IPS-NIHi7 (cell line): ENCODE measurements around the gene SMAP2.

Source experiments
- DNase-seq: peaks from one replicate; pipeline ENCODE4 v3.0.0; 2012; ENCODE audit warnings: mixed read lengths; ENCODE audit errors: extremely low spot score

SMAP2 gene

DNA sequence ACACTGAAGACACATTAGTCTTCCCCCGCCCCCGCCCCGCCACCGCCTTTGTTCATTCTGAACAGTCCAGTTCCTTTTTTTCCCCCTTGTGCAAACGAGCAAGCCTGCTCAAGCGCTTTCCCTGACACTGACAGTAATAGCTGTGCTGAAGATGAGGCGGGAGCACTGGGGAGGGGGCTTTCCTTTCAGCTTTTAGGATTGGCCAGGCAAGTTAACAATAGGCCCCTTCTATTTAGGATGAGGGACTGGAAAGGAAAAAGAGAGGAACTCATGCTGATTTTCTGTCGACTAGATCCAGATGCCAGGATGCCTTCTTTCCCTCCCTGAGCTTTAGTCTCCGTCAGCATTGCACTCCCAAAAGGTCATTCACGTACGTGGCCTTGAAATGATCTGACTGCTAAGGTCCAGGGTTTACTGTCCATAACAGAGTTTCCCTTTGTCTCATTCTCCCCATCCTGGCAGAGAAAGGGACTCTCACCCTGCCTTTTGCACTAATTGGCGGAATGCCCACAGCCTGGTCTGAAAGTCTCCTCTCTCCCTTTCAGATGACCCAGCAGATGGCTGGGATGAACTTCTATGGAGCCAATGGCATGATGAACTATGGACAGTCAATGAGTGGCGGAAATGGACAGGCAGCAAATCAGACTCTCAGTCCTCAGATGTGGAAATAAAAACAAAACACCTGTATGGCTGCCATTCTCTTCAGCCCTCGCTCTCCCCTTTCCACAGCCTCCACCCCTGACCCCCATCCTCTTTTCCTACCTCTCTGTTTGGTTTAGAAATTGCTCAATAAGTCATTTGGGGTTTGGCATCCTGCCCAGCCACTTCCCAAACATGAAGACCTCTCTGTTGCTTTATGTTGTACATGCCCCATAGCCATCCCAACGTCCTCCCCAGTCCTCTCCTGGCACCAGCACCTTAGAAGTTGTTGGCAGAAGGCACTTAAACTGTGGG lies 48.2 kb downstream of the SMAP2 start:
- DNase-seq, result no peak

DNA sequence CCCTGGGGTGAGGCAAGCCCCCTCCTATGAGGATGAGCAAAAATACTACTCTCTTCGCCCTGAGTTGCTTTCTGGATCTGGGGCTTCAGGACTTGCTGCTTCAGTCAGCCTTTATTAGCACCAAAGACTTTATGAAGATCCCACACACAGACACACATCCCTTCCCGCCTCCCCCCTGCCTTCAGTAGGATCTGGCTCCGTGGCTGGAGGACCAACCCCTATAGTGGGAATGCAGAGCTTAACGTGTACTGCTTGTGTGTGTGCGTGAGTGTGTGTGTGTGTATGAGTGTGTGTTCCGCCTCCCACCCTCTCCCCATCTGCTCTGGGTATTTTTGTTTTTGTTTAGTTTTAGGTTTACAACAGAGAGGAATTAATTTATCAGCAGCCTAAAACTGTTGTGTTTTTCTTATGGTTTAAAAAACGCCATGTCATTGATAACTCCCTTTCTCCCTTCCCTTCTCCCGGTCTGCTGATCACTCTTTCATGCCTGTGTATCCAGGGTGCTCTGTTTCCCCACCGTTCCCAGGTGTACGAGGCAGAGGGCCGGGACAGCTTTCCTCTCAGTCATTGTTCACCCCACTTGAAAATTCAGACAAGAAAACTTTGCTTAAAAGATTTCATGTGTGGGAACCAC lies 49.2 kb downstream of the SMAP2 start:
- DNase-seq, result no peak

DNA sequence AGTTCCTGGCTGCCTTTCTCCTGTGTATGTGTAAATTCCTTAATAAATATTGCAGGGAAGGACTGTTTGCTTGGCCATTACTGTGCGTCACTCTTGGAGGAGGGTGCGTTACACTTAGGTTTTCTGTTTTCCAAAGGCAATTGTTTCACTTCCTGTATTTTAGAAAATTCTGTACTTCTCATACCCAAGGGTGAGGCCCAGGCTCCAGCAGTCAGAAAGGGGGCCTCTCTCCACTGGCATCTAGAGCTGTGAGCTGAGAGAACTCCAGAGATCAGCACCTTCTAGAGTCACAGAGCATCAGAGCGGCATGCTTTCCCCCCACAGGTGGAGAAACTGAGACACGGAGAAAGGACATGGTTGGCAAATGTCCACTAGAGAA lies 49.7 kb downstream of the SMAP2 start:
- DNase-seq, result no peak

DNA sequence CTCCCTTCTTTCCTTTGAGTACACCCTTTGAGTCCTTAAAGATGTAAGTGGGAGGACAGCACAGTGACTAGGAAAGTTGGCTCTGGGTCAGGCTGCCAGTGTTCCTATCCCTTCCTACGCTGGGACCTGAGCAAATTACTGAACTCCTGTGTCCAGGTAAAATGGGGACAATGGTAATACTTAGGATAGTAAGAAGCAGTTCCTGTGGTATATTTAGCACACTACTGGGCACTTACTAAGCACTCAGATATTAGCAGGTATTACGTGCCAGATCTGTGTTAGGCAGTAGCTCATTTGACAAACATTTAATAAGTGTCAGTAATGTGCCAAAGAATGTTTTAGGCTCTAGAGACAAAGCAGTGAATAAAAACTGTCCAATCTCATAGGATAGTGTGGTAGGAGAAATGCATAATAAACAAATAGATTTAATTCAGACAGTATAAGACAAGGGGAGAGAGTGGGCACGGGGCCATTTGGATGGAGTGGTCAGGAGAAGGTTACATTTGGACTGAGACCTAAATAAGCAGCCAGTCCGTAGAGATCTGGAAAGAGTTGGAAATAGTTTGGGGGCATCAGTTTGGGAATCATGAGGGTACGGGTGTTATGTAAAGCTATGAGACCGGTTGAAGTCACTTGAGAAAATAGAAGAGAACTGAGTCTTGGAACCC lies 50.6 kb downstream of the SMAP2 start:
- DNase-seq, result no peak

DNA sequence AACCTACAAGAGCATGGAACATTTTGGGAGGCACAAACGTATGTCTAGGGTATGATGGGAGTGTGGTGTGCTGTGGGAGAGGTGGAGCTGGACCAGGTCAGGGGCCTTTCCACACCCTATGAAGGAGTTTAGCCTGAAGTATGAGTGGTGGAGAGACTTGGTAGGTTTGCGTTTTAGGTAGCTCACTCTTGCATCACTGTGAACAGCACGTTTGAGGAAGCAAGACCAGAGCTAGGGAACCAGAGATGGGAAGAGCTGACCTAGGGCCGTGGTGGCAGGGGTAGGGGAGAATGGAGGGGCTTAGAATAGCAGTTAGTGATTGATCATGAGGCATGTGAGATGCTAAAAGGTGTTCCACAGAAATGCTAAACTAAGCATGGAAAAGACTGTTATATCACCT lies 51.7 kb downstream of the SMAP2 start:
- no peak for DNase-seq

DNA sequence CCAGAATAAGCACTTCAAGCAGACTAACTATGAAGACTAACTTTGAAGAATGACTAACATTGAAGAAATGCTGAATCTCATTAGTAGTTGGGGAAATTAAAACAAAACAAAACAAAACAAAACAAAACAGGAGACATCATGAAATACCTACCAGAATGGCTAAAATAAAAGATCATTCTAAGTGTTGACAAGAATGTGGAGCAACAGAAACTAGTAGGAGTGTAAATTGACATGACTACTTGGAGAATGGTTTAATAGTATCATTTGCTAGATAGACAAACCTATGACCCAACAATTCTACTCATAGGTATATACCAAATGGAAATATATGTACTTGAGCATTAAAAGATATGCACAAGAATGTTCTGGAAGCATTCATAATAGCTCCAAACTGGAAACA lies 57.9 kb downstream of the SMAP2 start:
- no peak for DNase-seq

DNA sequence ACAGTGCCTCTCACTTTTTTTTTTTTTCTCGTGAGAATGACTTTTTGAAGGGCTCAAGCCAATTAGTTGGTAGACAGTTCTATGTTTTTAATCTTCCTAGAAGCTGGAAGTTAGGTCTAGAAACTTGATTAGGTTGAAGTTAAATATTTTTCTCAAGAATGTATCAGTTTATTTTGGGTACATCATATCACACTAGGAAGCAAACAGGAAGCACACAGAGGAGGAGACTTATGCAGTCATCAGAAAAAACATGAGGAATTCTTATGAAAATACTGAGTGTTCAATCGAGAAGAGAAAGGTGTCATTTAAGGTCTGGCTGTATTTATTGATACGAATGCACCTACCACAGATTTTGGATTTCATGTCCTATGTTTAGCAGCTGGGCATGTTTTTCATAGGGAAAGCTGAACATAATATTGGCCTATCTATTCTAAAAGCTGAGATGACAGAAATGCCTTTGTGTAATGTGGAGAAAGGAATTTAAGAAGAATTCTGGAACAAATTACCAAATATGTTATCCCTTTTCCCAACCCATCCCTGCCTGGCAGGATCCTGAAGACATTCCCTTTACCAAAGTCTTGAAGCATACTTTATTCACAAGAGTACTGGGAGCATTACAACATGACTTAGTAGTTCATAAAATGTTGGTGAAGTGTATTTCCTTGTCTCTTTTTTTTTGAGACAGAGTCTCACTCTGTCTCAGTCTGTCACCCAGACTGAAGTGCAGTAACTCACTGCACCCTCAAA lies 59.3 kb downstream of the SMAP2 start:
- no peak for DNase-seq

DNA sequence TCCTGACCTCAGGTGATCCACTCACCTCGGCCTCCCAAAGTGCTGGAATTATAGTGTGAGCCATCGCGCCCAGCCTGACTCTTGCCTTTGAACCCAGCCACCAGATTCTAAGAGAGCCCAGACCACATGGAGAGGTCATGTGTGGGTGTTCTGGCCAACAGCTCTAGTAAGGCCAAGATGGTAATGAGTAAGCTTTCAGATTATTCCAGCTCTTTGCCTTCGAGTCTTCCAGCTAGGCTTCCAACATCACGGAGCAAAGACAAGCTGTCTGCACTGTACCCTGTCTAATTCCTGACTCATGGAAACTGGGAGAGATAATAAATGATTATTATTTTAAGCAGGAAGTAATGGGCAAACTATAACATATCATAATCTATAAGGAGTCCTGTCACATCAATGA lies 61.9 kb downstream of the SMAP2 start:
- DNase-seq, result no peak

DNA sequence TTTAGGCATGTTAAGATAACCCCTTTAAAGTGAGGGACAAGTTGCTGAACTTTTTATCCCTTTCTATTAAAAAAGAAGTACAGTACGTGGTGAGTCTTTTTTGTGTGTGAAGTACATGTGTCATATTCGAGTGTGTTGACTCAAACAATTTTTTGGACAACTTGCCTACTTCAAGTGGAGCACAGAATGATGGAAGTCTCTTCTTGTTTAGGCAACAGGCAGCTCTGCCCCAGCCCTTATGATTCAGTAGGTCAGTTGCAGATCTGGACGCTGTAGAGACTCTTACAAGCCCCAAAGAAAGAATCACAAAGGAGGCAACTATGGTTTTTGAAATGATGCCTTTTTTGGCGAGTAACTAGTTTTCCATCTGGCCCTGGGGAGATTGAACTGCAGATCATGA lies 62.3 kb downstream of the SMAP2 start:
- DNase-seq, result no peak

DNA sequence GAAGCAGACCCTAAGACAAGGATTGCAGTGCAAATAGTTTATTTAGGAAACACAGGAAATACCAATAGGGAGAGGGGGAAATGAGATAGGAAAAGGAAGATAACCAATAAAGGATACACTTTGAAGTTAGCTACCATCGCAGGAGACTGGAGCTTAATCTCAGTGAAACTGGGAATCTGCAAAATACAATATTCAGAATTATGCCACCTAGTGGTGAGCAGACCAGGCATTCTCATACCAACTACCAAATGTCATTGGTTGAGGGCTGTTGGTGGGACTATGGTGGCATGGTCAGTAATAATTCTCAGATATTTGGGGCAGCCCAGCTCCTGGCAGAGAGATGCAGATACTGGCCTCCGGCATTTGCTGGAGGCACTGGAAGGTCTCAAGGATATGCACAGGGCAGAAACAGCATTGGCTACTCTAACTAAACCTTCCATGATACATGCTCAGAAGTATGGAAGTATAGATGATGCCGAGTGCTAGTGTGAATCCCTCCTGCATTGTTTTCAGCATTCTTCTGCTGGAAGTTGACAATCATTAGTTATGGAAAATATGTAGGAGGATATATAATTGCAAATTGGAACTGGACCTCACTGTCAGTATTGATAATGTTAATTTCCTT lies 65.0 kb downstream of the SMAP2 start:
- DNase-seq, result peak; percentile 70

DNA sequence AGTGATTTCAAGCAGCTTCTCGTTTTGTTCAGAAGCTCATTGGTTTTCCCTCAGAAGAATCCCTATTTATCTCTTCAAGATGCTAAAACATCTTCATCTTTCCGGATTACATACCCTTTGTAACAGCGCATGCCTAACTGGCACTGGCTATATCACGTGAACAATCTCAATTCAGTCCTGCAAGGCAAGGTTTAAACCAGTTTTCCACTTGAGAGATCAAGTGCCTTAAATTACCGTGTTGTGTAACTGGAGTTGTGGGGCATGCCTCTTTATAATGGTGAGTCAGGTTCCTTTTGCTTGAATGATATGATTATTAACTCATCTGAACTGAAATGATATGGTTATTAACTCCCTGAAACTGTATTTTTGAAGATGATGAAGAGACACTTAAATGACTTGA lies 65.7 kb downstream of the SMAP2 start:
- DNase-seq, result no peak

DNA sequence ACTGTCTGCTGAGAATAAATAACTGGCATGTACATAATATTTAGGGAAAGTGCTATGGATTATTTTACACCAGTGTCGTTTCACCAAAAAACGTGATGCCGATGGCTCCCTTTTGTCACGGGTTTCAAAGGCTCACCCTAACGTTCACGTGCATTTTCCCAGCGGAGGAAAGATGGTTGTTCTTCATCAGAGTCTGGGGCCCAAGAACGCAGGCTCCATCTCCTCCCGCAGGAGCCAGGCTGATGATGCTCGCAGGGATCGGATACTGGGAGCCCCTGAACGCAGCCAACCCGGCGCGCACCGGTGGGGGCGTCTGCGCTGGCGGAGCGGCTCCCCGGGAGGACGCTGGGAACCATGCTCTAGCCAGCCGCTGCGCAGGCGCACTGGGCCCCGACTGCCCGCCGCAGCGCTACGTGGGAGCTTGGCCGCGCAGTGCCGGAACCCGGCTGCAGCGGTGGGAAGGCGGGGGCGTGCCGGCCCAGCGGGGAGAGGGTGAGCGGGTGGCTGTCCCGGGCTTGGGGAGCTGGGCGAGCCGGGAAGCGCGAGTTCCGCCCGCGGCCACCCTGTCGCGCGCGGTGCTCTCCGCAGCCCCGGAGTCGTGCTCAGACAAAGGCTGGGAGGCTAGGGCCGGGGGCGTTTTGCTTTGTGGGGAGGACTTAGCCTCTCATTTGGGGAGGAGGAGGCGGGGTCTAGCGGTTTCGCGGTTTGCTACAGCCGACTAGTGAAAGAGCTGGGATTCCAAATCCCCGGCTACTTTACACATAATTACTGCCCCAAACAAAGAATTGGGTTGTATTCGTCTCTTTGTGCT lies 76.4 kb downstream of the SMAP2 start, which contains the start of gene ZFP69B:
Gene ZFP69B, plus strand, starts transcription at position 793 of the 811 bp plus-strand sequence. CDS start 486 bp downstream, outside the sequence.
- peak; percentile 99 for DNase-seq

DNA sequence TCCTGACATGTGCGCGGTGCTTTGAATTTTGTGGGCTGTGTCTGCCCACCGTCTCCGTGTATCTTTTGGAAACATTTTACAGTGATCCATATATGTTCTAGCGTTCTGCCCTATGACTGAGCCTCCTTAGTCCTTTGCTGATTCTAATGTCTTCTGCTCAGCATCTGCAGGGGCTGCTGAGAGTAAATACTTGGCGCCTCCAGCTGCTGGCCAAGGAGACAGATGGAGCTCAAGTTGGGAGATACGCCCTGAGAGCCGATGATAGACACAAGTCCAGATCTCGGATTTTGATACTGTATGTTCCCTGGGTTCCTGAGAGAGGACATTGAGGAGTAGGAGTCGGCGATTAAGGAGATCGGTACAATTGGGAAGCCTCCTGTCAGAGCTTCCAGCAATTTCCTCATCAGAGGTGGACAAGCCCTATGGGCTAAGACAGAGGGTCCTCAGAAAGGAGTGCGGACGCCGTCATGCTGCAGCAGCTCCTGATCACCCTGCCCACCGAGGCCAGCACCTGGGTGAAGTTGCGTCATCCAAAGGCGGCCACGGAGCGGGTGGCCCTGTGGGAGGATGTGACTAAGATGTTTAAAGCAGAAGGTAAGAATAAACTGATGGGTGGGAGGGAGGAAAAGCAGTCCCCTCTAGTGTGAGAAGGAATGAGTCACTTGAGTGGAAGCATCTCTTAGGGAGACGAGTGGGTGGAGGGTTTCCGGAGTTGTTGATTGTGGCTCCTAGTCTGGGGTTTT lies 77.1 kb downstream of the SMAP2 start:
- peak; percentile 39 for DNase-seq

DNA sequence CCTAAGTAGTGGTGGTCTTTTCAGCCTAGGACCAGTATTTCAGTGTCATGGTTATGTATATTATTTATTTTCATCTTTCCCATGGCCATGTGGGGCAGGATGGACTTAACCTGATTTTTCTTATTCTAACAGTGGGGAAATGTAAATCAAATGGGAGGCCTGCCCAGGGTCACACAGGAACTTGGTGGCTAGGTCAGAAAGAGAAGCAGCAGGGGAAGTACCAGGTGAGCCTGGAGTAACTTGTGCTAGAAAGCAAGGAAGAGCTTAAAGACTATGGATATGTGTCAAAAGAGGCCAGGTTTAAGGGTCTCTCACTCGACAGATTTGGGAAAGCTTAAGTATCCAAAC lies 77.7 kb downstream of the SMAP2 start:
- peak; percentile 10 for DNase-seq

DNA sequence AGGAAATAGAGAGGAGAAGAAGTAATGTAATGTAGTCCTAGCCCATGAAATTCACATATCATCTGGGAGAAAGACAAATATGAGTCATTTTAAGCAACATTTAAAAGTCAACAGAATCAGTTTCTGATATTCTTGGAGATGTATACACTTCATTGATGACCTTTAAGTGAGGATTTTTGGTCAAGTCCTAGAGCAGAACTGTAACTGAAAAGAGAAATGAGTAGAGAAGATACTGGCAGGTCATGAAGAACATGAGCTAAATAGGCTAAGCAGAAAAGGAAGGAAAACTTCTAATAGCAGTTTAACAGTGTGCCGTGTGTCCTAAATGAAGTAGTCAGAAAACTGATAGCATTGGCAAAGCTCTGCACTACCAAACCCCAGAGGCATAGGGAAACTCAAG lies 81.3 kb downstream of the SMAP2 start:
- DNase-seq, result no peak

DNA sequence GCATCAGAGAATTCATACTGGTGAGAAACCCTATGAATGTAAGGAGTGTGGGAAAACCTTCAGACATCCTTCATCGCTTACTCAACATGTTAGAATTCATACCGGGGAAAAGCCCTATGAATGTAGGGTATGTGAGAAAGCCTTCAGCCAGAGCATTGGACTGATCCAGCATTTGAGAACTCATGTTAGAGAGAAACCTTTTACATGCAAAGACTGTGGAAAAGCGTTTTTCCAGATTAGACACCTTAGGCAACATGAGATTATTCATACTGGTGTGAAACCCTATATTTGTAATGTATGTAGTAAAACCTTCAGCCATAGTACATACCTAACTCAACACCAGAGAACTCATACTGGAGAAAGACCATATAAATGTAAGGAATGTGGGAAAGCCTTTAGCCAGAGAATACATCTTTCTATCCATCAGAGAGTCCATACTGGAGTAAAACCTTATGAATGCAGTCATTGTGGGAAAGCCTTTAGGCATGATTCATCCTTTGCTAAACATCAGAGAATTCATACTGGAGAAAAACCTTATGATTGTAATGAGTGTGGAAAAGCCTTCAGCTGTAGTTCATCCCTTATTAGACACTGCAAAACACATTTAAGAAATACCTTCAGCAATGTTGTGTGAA lies 89.5 kb downstream of the SMAP2 start:
- no peak for DNase-seq

DNA sequence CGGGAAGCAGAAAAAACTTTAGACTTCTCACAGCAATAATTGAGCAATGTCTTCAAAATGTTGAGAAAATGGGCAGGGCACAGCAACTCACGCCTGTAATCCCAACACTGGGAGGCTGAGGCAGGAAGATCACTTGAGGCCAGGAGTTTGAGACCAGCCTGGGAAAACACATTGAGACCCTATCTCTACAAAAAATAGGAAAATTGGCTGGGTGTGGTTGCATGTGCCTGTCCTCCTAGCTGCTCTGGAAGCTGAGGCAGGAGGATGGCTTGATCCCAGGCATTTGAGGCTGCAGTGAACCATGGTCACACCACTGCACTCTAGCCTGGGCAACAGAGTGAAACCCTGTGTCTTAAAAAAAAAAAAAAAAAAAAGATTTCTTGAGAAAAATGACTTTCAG lies 95.8 kb downstream of the SMAP2 start:
- DNase-seq, result no peak
